ENCODE results near the gene INSM1.

Gene INSM1

GRCh38 chr20:20363434-20363798 lies 4.5 kb upstream of the INSM1 start:
- no peak for DNase-seq

GRCh38 chr20:20363799-20364592 lies 3.9 kb upstream of the INSM1 start:
- no peak for DNase-seq

- no peak for DNase-seq
Observed at GRCh38 chr20:20364593-20365479, 3.1 kb upstream of the INSM1 start.

- DNase-seq, result no peak
Observed at GRCh38 chr20:20365480-20366161, 2.3 kb upstream of the INSM1 start.

- DNase-seq, result no peak
Observed at GRCh38 chr20:20366551-20366875, 1.4 kb upstream of the INSM1 start.

- no peak for DNase-seq
Observed at GRCh38 chr20:20366876-20367574, 879 bp upstream of the INSM1 start.

GRCh38 chr20:20368418-20369249 lies 730 bp downstream of the INSM1 start:
- DNase-seq, result no peak

- no peak for DNase-seq
Observed at GRCh38 chr20:20369250-20370093, 1.6 kb downstream of the INSM1 start.

GRCh38 chr20:20370094-20370575 lies 2.2 kb downstream of the INSM1 start:
- DNase-seq, result no peak

GRCh38 chr20:20371083-20371482 lies 3.2 kb downstream of the INSM1 start:
- no peak for DNase-seq

- no peak for DNase-seq
Observed at GRCh38 chr20:20371681-20372080, 3.8 kb downstream of the INSM1 start.

GRCh38 chr20:20373091-20373571 lies 5.2 kb downstream of the INSM1 start:
- DNase-seq, result no peak

- DNase-seq, result no peak
Observed at GRCh38 chr20:20375862-20376261, 8.0 kb downstream of the INSM1 start.

- DNase-seq, result no peak
Observed at GRCh38 chr20:20386192-20386591, 18.3 kb downstream of the INSM1 start.

- DNase-seq, result no peak
Observed at GRCh38 chr20:20390393-20390792, 22.5 kb downstream of the INSM1 start.

- DNase-seq, result no peak
Observed at GRCh38 chr20:20391115-20391514, 23.2 kb downstream of the INSM1 start.

GRCh38 chr20:20391766-20392165 lies 23.9 kb downstream of the INSM1 start:
- DNase-seq, result no peak

GRCh38 chr20:20393207-20394120 lies 25.6 kb downstream of the INSM1 start:
- no peak for DNase-seq

GRCh38 chr20:20395087-20395486 lies 27.2 kb downstream of the INSM1 start:
- no peak for DNase-seq
